NCI-H1694 treated with DMSO at 0.1 percent for 48 hours (cell line): ENCODE data around the gene CPNE4.
"Not testable (repeated sequence)": the region's sequence is repeated elsewhere in the genome, so short reads cannot be mapped to it uniquely, and the experiment has no call there.

Source experiments
- DNase-seq: peaks from one replicate; lab custom pipeline; 2025; lab: John Stamatoyannopoulos, UW

CPNE4 gene

GRCh38 chr3:131538968-131539367 is 495.8 kb downstream of the CPNE4 start:
- DNase-seq: no peak

GRCh38 chr3:131537531-131537930 is 497.3 kb downstream of the CPNE4 start:
- no peak for DNase-seq

- DNase-seq: no peak
Measured at GRCh38 chr3:131535596-131535995, 499.2 kb downstream of the CPNE4 start.

GRCh38 chr3:131535131-131535530 is 499.7 kb downstream of the CPNE4 start:
- DNase-seq: no peak

- DNase-seq: no peak
Measured at GRCh38 chr3:131532645-131533044, 502.2 kb downstream of the CPNE4 start.

- no peak for DNase-seq
Measured at GRCh38 chr3:131530843-131531242, 504.0 kb downstream of the CPNE4 start.

- DNase-seq: no peak
Measured at GRCh38 chr3:131530388-131530787, 504.4 kb downstream of the CPNE4 start.

- DNase-seq: peak; percentile 24
Measured at GRCh38 chr3:131526801-131527347, 507.9 kb downstream of the CPNE4 start.

GRCh38 chr3:131518680-131519079 is 516.1 kb downstream of the CPNE4 start:
- DNase-seq: no peak

- no peak for DNase-seq
Measured at GRCh38 chr3:131505421-131505820, 529.4 kb downstream of the CPNE4 start.

- DNase-seq: no peak
Measured at GRCh38 chr3:131503320-131503635, 531.5 kb downstream of the CPNE4 start.

- DNase-seq: peak; percentile 84
Measured at GRCh38 chr3:131502530-131503319, 532.1 kb downstream of the CPNE4 start, which contains the start of gene MRPL3. Gene MRPL3, minus strand, starts transcription at chr3:131502971. Its CDS starts 150 bp downstream, at chr3:131502821.

GRCh38 chr3:131501949-131502348 is 532.9 kb downstream of the CPNE4 start:
- DNase-seq: no peak

GRCh38 chr3:131494706-131495105 is 540.1 kb downstream of the CPNE4 start:
- no peak for DNase-seq

- DNase-seq: no peak
Measured at GRCh38 chr3:131491775-131492174, 543.0 kb downstream of the CPNE4 start.

GRCh38 chr3:131491084-131491483 is 543.7 kb downstream of the CPNE4 start:
- no peak for DNase-seq

GRCh38 chr3:131486545-131486944 is 548.3 kb downstream of the CPNE4 start:
- not testable (repeated sequence) for DNase-seq

- DNase-seq: no peak
Measured at GRCh38 chr3:131485119-131485518, 549.7 kb downstream of the CPNE4 start.

GRCh38 chr3:131484496-131485111 is 550.2 kb downstream of the CPNE4 start:
- DNase-seq: no peak
